ENCODE results near the gene PTPRH. TPM values are rescaled to one million over a fixed set of nuclear protein-coding genes. Genes with fewer than 3 reads are reported as not detected.

Gene PTPRH, protein sequence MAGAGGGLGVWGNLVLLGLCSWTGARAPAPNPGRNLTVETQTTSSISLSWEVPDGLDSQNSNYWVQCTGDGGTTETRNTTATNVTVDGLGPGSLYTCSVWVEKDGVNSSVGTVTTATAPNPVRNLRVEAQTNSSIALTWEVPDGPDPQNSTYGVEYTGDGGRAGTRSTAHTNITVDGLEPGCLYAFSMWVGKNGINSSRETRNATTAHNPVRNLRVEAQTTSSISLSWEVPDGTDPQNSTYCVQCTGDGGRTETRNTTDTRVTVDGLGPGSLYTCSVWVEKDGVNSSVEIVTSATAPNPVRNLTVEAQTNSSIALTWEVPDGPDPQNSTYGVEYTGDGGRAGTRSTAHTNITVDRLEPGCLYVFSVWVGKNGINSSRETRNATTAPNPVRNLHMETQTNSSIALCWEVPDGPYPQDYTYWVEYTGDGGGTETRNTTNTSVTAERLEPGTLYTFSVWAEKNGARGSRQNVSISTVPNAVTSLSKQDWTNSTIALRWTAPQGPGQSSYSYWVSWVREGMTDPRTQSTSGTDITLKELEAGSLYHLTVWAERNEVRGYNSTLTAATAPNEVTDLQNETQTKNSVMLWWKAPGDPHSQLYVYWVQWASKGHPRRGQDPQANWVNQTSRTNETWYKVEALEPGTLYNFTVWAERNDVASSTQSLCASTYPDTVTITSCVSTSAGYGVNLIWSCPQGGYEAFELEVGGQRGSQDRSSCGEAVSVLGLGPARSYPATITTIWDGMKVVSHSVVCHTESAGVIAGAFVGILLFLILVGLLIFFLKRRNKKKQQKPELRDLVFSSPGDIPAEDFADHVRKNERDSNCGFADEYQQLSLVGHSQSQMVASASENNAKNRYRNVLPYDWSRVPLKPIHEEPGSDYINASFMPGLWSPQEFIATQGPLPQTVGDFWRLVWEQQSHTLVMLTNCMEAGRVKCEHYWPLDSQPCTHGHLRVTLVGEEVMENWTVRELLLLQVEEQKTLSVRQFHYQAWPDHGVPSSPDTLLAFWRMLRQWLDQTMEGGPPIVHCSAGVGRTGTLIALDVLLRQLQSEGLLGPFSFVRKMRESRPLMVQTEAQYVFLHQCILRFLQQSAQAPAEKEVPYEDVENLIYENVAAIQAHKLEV
- 6.3 TPM for total RNA-seq

DNA sequence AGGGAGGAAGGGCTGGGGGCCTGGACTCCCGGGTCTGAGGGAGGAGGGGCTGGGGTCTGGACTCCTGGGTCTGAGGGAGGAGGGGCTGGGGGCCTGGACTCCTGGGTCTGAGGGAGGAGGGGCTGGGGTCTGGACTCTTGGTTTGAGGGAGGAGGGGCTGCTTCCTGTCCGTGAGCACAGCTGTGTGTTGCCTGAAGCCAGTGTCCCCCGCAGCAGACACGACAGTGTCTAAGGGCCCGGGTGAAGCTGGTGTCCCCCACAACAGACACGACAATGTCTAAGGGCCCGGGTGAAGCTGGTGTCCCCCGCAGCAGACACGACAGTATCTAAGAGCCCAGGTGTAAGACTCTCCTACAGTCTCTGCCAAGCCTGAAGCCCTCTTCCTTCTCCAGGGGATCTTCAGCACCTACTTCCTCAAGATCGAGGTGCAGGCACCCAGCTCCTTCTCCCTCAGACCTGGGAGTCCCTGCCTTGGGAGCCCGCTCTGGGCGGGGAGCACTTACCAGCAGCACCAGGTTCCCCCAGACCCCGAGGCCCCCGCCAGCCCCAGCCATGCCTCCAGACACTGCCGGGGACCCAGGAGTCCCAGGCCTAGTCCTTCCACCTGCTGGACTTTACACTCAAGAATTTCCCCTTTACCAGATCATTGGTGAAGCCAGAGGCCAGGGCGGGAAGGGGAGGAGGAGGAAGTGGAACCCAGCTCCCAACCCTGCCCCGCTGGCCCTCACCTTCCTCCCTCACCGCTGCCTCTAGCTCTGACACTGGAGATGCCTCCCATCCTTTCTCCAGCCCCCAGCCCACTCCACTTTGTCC, at the start of gene PTPRH:
Gene PTPRH, minus strand, starts transcription at position 622 of the 813 bp plus-strand sequence. Its CDS starts 68 bp downstream, at position 554.
- ATAC-seq (no peak), DNase-seq (ENCODE audit: low spot score) (no peak)

GRCh38 chr19:55258476-55258827, 49.2 kb upstream of the PTPRH start:
- no peak for DNase-seq (ENCODE audit: low spot score)
- peak; percentile 26 for ATAC-seq

- DNase-seq (ENCODE audit: low spot score) (no peak), ATAC-seq (no peak)
Measured at GRCh38 chr19:55257461-55258420, 48.4 kb upstream of the PTPRH start.

DNA sequence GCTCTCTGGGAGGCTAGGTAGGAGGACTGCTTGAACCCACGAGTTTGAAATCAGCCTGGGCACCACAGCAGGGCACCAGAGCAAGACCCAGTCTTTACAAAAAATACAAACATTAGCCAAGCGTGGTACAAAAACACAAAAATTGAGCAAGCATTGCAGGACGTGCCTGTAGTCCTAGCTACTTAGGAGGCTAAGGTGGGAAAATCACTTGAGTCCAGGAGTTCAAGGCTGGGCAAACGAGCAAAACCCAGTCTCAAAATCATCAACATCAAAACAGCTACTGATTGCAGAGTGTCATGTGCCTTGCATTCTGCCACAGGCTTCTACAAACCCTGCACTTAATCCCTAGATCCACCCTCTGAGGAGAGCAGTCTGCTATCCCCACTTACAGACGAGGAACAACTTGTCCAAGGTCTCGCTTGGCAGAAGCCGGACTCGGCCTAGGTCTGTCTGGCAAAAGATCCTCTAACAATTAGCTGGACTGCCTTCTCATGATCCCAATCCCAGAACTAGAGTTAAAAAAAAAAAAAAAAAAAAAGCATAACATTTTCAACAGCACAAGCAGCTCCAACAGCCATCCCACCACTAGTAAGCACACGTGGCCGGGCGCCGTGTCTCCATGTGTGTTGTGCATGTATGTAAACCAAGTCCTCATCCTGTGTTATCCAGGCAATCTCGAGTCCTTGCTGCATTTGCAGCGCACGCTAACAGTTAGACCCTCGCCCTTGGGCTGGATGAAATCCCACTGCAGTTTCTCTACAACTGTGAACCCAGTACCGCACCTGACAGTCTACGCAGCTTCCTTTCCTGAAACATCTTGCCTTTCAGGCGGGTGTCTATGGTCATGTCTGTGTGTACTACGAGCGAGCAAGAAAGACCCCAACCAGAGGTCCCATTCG, 47.5 kb upstream of the PTPRH start:
- ATAC-seq = no peak
- no peak for DNase-seq (ENCODE audit: low spot score)

GRCh38 chr19:55255618-55256423, 46.5 kb upstream of the PTPRH start:
- no peak for ATAC-seq
- no peak for DNase-seq (ENCODE audit: low spot score)

DNA sequence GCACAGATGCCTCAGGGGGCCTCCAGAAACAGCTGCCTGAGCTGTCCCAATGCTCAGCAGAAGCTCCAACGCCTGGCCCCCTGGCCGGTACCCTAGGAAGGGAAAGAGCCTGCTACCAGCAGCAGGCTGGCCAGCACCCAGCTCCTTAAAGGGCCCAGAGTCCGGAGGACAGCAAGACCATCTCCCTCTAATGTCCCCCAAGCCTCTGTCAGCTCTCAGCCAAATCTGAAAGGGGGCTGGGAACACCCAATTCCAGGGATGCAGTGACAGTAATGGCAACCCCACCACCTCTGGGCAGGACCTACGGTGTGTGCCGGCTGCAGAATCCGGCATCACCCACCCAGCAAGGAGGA, 45.3 kb upstream of the PTPRH start:
- ATAC-seq (no peak), DNase-seq (ENCODE audit: low spot score) (no peak)

- no peak for DNase-seq (ENCODE audit: low spot score)
- no peak for ATAC-seq
Measured at GRCh38 chr19:55253842-55254624, 44.7 kb upstream of the PTPRH start.

- no peak for DNase-seq (ENCODE audit: low spot score)
Measured at GRCh38 chr19:55252760-55253663, 43.7 kb upstream of the PTPRH start.

GRCh38 chr19:55251341-55252081, 42.2 kb upstream of the PTPRH start:
- ATAC-seq = no peak
- DNase-seq (ENCODE audit: low spot score) = no peak

More at GRCh38 chr19:55252760-55253663, 43.7 kb upstream of the PTPRH start:
- no peak for ATAC-seq

DNA sequence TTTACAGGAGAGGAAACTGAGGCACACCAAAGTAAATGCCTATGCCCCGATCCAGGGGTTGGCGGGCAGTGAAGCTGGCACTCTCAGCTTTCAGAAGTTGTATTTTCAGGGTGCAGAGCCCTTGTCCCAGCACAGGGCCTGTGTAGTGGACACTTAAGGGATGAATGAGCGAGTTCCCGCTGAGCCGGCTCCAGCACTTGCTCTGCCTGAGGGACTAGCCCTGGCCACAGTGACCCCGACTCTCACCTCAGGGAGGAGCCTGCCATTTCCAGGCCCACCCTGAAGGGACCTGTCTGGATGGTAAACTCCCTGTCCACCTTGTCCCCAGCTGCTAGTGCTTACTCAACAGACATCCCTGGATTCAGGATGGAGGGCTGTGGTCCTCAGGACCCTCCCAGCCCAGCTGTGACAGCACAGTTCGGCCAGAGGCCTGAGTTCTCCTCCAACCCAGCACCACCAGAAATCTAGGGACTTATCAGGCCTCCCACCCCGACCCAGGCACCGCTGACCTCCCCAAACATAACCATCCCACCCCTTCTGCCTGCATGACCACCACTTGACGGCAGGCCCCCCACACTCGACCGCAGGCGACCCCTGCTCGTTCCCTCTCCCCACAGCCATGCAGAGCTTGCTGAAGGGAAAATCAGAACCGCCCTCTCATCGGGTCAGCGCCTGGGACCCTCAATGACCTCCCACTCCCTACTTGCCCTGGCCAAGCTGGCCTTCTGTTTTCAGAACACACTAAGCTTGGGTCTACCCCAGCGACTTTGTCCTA, 41.1 kb upstream of the PTPRH start:
- no peak for ATAC-seq
- no peak for DNase-seq (ENCODE audit: low spot score)

GRCh38 chr19:55249841-55250240, 40.5 kb upstream of the PTPRH start:
- DNase-seq (ENCODE audit: low spot score) (no peak), ATAC-seq (no peak)

DNA sequence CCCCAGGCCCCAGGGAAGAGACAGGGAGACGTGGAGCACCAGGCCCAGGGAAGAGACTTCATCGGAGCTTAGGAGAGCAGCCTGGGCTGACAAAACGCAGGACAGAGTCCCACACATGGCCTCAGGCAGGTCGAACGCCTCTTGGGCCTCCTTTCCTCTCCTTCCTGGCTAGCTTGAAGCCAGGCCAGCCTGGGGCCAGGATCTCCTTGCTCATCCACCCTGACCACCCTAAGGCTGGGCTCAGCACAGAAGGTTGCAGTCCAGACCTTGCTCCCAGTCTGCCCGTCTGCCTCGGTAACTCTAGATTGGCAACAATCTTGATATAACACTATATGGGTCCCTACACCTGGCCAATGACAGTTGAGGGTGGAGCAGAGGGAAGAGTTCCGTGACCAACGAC, 39.4 kb upstream of the PTPRH start:
- ATAC-seq (no peak), DNase-seq (ENCODE audit: low spot score) (no peak)

GRCh38 chr19:55248166-55248675, 38.9 kb upstream of the PTPRH start:
- ATAC-seq (no peak), DNase-seq (ENCODE audit: low spot score) (no peak)

DNA sequence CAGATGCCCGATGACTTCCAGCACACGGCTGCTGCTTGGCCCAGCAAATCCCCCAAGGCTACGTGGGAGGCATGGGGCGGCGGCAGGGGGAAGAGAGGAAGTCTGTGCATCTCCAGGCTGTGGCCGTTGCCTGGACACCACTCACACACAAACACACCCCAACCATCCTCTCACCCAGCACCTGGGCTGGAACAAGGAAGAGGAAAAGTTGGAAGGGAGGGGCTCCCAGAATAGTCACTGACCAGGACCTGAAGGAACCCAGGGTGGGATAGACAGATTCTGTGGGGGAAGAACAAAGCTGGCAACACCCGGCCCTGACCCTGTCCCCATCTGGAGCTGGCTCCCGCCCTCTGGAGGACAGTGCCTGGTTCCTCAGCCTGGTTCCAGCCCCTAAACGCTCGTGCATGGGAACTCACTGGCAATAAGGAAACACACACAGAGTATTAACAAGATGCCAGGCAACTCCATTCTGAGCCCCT, 38.4 kb upstream of the PTPRH start:
- DNase-seq (ENCODE audit: low spot score) = no peak
- ATAC-seq = no peak
